AG08395 (cell line): ENCODE results near the gene OSGIN1.

ENCODE experiments used
- DNase-seq: peaks from one replicate; pipeline ENCODE4 v3.0.0; 2012; ENCODE audit warnings: mixed read lengths, low spot score

The OSGIN1 gene

GRCh38 chr16:83958137-83958845 lies 5.3 kb downstream of the OSGIN1 start:
- no peak for DNase-seq

GRCh38 chr16:83958846-83959565 lies 6.0 kb downstream of the OSGIN1 start:
- DNase-seq = no peak

- no peak for DNase-seq
Measured at GRCh38 chr16:83959656-83960434, 6.8 kb downstream of the OSGIN1 start.

GRCh38 chr16:83960521-83961249 lies 7.6 kb downstream of the OSGIN1 start:
- DNase-seq = no peak

GRCh38 chr16:83961591-83961990 lies 8.6 kb downstream of the OSGIN1 start:
- no peak for DNase-seq

- DNase-seq = no peak
Measured at GRCh38 chr16:83963277-83964119, 10.5 kb downstream of the OSGIN1 start.

GRCh38 chr16:83964684-83965443 lies 11.8 kb downstream of the OSGIN1 start:
- no peak for DNase-seq

- DNase-seq = no peak
Measured at GRCh38 chr16:83965444-83966152, 12.6 kb downstream of the OSGIN1 start.

GRCh38 chr16:83966153-83966696 lies 13.2 kb downstream of the OSGIN1 start:
- no peak for DNase-seq

- DNase-seq = no peak
Measured at GRCh38 chr16:83967091-83967490, 14.1 kb downstream of the OSGIN1 start.

GRCh38 chr16:83967838-83968305 lies 14.8 kb downstream of the OSGIN1 start, which contains the start of gene NECAB2:
TSS of gene NECAB2 (plus strand) at chr16:83968244. CDS start at chr16:83968649, 405 bp downstream.
- DNase-seq = peak; percentile 81

- peak; percentile 28 for DNase-seq
Measured at GRCh38 chr16:83968306-83968851, 15.3 kb downstream of the OSGIN1 start.

GRCh38 chr16:83968891-83969649 lies 16.0 kb downstream of the OSGIN1 start:
- no peak for DNase-seq

- DNase-seq = no peak
Measured at GRCh38 chr16:83969771-83970429, 16.9 kb downstream of the OSGIN1 start.

- no peak for DNase-seq
Measured at GRCh38 chr16:83970430-83970815, 17.4 kb downstream of the OSGIN1 start.

- no peak for DNase-seq
Measured at GRCh38 chr16:83971165-83972130, 18.4 kb downstream of the OSGIN1 start.
